ENCODE data around the gene TRAF5. TPM values are rescaled to one million over a fixed set of nuclear protein-coding genes. Genes with fewer than 3 reads are reported as not detected.
"Not testable (repeated sequence)": the region's sequence is repeated elsewhere in the genome, so short reads cannot be mapped to it uniquely, and the experiment has no call there.

Gene TRAF5
- total and polyA plus RNA-seq, 7 donors, result 1.1 to 5.1 (median 1.8) TPM

- no peak overlapping the region for H3K27ac ChIP-seq
- no peak overlapping the region for H3K4me3 ChIP-seq
- H3K36me3 ChIP-seq (ENCODE audit: insufficient read depth in 1 of 2, low read depth in 1 of 2), result no peaks in the 10 kb centered on the region
- DNase-seq, result no peak
- intact Hi-C loops (cut with DNase I), result loop anchor here in 1 of 2 donors (5.0 to 10.0 kb wide), 2 partner anchors 57 to 130 kb away; partner anchors contain the start of genes RCOR3 and TRAF5
- no peak for ATAC-seq
- H3K4me1 ChIP-seq, result peaks cover 5% of the 10 kb centered on the region
- WGBS, 3 donors, result 95 to 98% (median 97%) methylated on average over 3 of the region's 3 CpGs
- H3K27me3 ChIP-seq (ENCODE audit: insufficient read depth in 3 of 3, low read length in 2 of 3), result no peaks in the 10 kb centered on the region
- no peaks in the 10 kb centered on the region for H3K9me3 ChIP-seq
- no peak for TF ChIP-seq CTCF (IDR thresholded peaks at IDR 0.05)
Observed at GRCh38 chr1:211384524-211384923, 57.9 kb downstream of the TRAF5 start.

DNA sequence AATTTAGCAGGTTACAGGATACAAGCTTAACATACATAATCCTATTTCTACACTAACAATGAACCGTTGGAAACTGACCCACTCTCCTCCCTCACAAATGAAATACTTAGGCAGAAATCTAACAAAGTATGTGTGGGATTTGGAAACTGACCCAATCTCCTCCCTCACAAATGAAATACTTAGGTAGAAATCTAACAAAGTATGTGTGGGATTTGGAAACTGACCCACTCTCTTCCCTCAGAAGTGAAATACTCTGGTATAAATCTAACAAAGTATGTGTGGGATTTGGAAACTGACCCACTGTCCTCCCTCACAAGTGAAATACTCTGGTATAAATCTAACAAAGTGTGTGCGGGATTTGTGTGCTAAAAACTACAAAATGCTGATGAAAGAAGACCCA lies 60.3 kb downstream of the TRAF5 start:
- intact Hi-C loops (cut with DNase I), result loop anchor here in 1 of 2 donors (10.0 kb wide), 1 partner anchor 132 kb away; the partner anchor contains the start of gene RCOR3
- 49 to 63% (median 57%) methylated on average over 2 of the region's 2 CpGs for WGBS, 3 donors
- Histone ChIP-seq H3K4me1 (peaks cover 5% of the 10 kb centered on the region), H3K27me3 (ENCODE audit: insufficient read depth in 3 of 3, low read length in 2 of 3) (no peaks in the 10 kb centered on the region), H3K4me3 (no peak overlapping the region), H3K9me3 (no peaks in the 10 kb centered on the region), H3K27ac (no peak overlapping the region), H3K36me3 (ENCODE audit: insufficient read depth in 1 of 2, low read depth in 1 of 2) (peaks cover 0 to 2% of the 10 kb centered on the region in 2 donors)
- ATAC-seq (no peak), DNase-seq (no peak)
- TF ChIP-seq CTCF (IDR thresholded peaks at IDR 0.05), result no peak

DNA sequence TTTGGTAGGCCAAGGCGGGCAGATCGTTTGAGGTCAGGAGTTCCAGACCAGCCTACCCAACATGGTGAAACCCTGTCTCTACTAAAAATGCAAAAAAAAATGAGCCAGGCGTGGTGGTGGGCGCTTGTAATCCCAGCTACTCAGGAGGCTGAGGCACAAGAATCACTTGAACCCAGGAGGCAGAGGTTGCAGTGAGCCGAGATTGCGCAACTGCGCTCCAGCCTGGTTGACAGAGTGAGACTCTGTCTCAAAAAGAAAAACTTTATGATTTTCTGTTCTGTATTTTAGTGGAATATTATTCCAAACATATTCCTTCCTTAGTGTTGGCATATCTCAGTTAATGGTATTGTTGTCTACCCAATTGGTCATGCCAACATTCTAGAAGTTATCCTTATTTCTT lies 64.2 kb downstream of the TRAF5 start:
- DNase-seq; H3K4me3 ChIP-seq; H3K27me3 ChIP-seq (ENCODE audit: insufficient read depth in 3 of 3, low read length in 2 of 3); H3K4me1 ChIP-seq; ATAC-seq; intact Hi-C loops (cut with DNase I); H3K27ac ChIP-seq; H3K9me3 ChIP-seq: not testable (repeated sequence)
- WGBS, 3 donors, result 94 to 97% (median 96%) methylated on average over 7 of the region's 7 CpGs
- peaks cover 3 to 16% of the 10 kb centered on the region in 2 donors for H3K36me3 ChIP-seq (ENCODE audit: insufficient read depth in 1 of 2, low read depth in 1 of 2)

DNA sequence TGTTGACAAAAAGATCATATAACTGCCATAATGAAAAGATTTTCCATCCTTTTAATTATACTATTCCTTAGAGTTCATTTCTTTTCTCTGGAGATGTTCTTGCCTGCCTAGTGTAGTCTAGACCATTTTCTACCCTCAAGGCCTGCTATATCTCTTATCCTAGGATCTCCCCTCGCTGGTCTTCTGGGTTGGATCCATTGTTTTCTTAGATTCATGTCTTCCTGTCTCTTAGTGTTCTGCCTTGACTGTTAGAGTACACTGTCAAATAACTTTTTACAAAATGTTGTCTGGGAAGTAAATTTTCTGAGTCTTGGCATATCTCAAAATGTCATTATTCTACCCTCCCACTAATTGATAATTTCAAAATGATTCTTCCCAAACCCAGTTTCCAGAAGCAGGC lies 66.6 kb downstream of the TRAF5 start:
- Histone ChIP-seq H3K4me3 (no peak overlapping the region), H3K27ac (no peak overlapping the region), H3K36me3 (ENCODE audit: insufficient read depth in 1 of 2, low read depth in 1 of 2) (peaks cover 3 to 23% of the 10 kb centered on the region in 2 donors), H3K4me1 (no peaks in the 10 kb centered on the region), H3K9me3 (no peaks in the 10 kb centered on the region), H3K27me3 (ENCODE audit: insufficient read depth in 3 of 3, low read length in 2 of 3) (no peaks in the 10 kb centered on the region)
- 75 to 87% (median 77%) methylated on average over 1 of the region's 1 CpG for WGBS, 3 donors
- intact Hi-C loops (cut with DNase I), result no loop called here
- TF ChIP-seq CTCF (IDR thresholded peaks at IDR 0.05), result no peak
- DNase-seq (no peak), ATAC-seq (no peak)

GRCh38 chr1:211398266-211398930 lies 71.8 kb downstream of the TRAF5 start:
- H3K27me3 ChIP-seq (ENCODE audit: insufficient read depth in 3 of 3, low read length in 2 of 3); H3K4me1 ChIP-seq; H3K9me3 ChIP-seq; intact Hi-C loops (cut with DNase I); DNase-seq; H3K4me3 ChIP-seq; H3K27ac ChIP-seq; ATAC-seq: not testable (repeated sequence)
- WGBS, 3 donors, result 70 to 75% (median 70%) methylated on average over 13 of the region's 13 CpGs
- peaks cover 0 to 11% of the 10 kb centered on the region in 2 donors for H3K36me3 ChIP-seq (ENCODE audit: insufficient read depth in 1 of 2, low read depth in 1 of 2)

GRCh38 chr1:211399851-211400393 lies 73.3 kb downstream of the TRAF5 start:
- ATAC-seq; H3K4me1 ChIP-seq; DNase-seq; H3K27ac ChIP-seq; H3K9me3 ChIP-seq; H3K4me3 ChIP-seq; H3K27me3 ChIP-seq (ENCODE audit: insufficient read depth in 3 of 3, low read length in 2 of 3); intact Hi-C loops (cut with DNase I): not testable (repeated sequence)
- peaks cover 0 to 11% of the 10 kb centered on the region in 2 donors for H3K36me3 ChIP-seq (ENCODE audit: insufficient read depth in 1 of 2, low read depth in 1 of 2)
- 77 to 79% (median 77%) methylated on average over 13 of the region's 13 CpGs for WGBS, 3 donors

- WGBS, 3 donors, result 97 to 100% (median 97%) methylated on average over 1 of the region's 1 CpG
Observed at GRCh38 chr1:211401751-211402150, 75.1 kb downstream of the TRAF5 start.

GRCh38 chr1:211406086-211406485 lies 79.5 kb downstream of the TRAF5 start:
- DNase-seq; H3K27me3 ChIP-seq (ENCODE audit: insufficient read depth in 3 of 3, low read length in 2 of 3); H3K36me3 ChIP-seq (ENCODE audit: insufficient read depth in 1 of 2, low read depth in 1 of 2); H3K27ac ChIP-seq; intact Hi-C loops (cut with DNase I); H3K4me1 ChIP-seq; ATAC-seq; H3K4me3 ChIP-seq; H3K9me3 ChIP-seq: not testable (repeated sequence)
- 97 to 98% (median 97%) methylated on average over 2 to 3 of the region's 3 CpGs for WGBS, 3 donors

More at GRCh38 chr1:211401751-211402150, 75.1 kb downstream of the TRAF5 start:
- H3K4me3 ChIP-seq; H3K36me3 ChIP-seq (ENCODE audit: insufficient read depth in 1 of 2, low read depth in 1 of 2); ATAC-seq; H3K9me3 ChIP-seq; intact Hi-C loops (cut with DNase I); DNase-seq; H3K4me1 ChIP-seq; H3K27me3 ChIP-seq (ENCODE audit: insufficient read depth in 3 of 3, low read length in 2 of 3); H3K27ac ChIP-seq: not testable (repeated sequence)
